ENCODE data around the gene COL28A1. TPM values are rescaled to one million over a fixed set of nuclear protein-coding genes. Genes with fewer than 3 reads are reported as not detected.

COL28A1 gene
- total and polyA plus RNA-seq, 2 experiments from 2014 or later, result 0.31 to 0.70 TPM

- Histone ChIP-seq H3K27ac (ENCODE audit: low read depth) (no peak overlapping the region), H3K4me3 (no peak overlapping the region), H3K9me2 (ENCODE audit: insufficient read depth) (no peaks in the 10 kb centered on the region), H2AFZ (no peak overlapping the region), H3K27me3 (ENCODE audit: insufficient read depth) (no peaks in the 10 kb centered on the region), H3K4me2 (no peak overlapping the region), H3K4me1 (ENCODE audit: insufficient read depth) (no peaks in the 10 kb centered on the region), H4K20me1 (replicated peaks; ENCODE audit: insufficient read depth) (no peaks in the 10 kb centered on the region), H3K79me2 (replicated peaks; ENCODE audit: insufficient read depth) (no peaks in the 10 kb centered on the region), H3F3A (replicated peaks; ENCODE audit: low read depth) (no peaks in the 10 kb centered on the region), H3K36me3 (ENCODE audit: insufficient read depth) (no peaks in the 10 kb centered on the region; the same call in 1 of the 2 replicates)
- peaks cover 8% of the 10 kb centered on the region for H3K36me3 Mint-ChIP-seq (ENCODE audit: low read depth)
- H3K4me3 Mint-ChIP-seq, result no peak overlapping the region
- TF ChIP-seq ZNF114 (CRISPR knock-in tag; IDR thresholded peaks at IDR 0.05) (no peak), ZNF331 (CRISPR knock-in tag; IDR thresholded peaks at IDR 0.05; ENCODE audit: low read depth) (no peak), STAT1 (IDR thresholded peaks at IDR 0.05; ENCODE audit: unreplicated experiment) (no peak), EZH2 (IDR thresholded peaks at IDR 0.05; ENCODE audit: low read depth, unreplicated experiment) (no peak), ZNF462 (CRISPR knock-in tag; IDR thresholded peaks at IDR 0.05) (no peak), NANOG (IDR thresholded peaks at IDR 0.05; ENCODE audit: borderline replicate concordance) (no peak), ETS1 (IDR thresholded peaks at IDR 0.05) (no peak), CREB1 (CRISPR knock-in tag; IDR thresholded peaks at IDR 0.05; ENCODE audit: low read depth) (no peak), CTCF (conservative IDR thresholded peaks at IDR 0.05; ENCODE audit: low read depth in 2 of 2) (no peak), REST (IDR thresholded peaks at IDR 0.05; ENCODE audit: unreplicated experiment) (no peak), POLR2AphosphoS5 (IDR thresholded peaks at IDR 0.05; ENCODE audit: low read depth) (no peak)
- DNase-seq (ENCODE audit: low spot score) (no peak), ATAC-seq (no peak)
- H3K9me3 Mint-ChIP-seq, result peaks cover 25% of the 10 kb centered on the region; the same call in 2 of the 3 replicates
- no peaks in the 10 kb centered on the region for H3K27me3 Mint-ChIP-seq (ENCODE audit: insufficient read depth, low read depth, poor library complexity)
- H3K27ac Mint-ChIP-seq, result no peak overlapping the region
- H3K4me1 Mint-ChIP-seq, result no peaks in the 10 kb centered on the region
Measured at GRCh38 chr7:7476381-7476780, 59.3 kb downstream of the COL28A1 start.
